Common myeloid progenitor, CD34-positive (primary cell): Measurements from ENCODE around the gene ZNF385B.

Experiments
- CTCF ChIA-PET: fragments of 350-600 bp; sonication (Branson Sonifier 250); formaldehyde crosslinking; loops from one replicate; lab custom pipeline; 2021; ENCODE audit warnings: antibody characterized with exemption; lab: Charles Lee
- POLR2A ChIA-PET: fragments of 350-600 bp; sonication (Branson Sonifier 250); formaldehyde crosslinking; loops from one replicate; lab custom pipeline; 2021; ENCODE audit warnings: antibody characterized with exemption; lab: Charles Lee
- DNase-seq, 3 donors: peaks; one replicate each; pipeline versions ENCODE4 v3.0.0 to v3.0.0-alpha.2; 2013
- H3K27ac ChIP-seq, 2 experiments: 1 replicate in 1 of 2; 2 replicates in 1 of 2; pipeline ENCODE4 v1.7.0; 2013; ENCODE audit warnings: inconsistent platforms in 2 of 2, low read length in 2 of 2, mild to moderate bottlenecking in 2 of 2, low read depth in 1 of 2, moderate library complexity in 1 of 2; ENCODE audit not compliant: severe bottlenecking in 2 of 2, insufficient read depth in 1 of 2, poor library complexity in 1 of 2
- H3K27me3 ChIP-seq, 5 experiments: replicated peaks in 2 of 5; 1 replicate in 3 of 5; 2 replicates in 2 of 5; pipeline versions ENCODE4 v1.6.1 to v1.7.0; 2013; ENCODE audit warnings: low read length in 4 of 5, mild to moderate bottlenecking in 2 of 5, moderate library complexity in 2 of 5, inconsistent platforms in 1 of 5; ENCODE audit not compliant: insufficient read depth in 5 of 5, control insufficient read depth in 4 of 5
- H3K36me3 ChIP-seq, 4 experiments: 1 replicate in 2 of 4; 2 replicates in 2 of 4; pipeline versions ENCODE4 v1.6.1 to v1.7.0; 2013; ENCODE audit warnings: low read length in 3 of 4, control low read depth in 1 of 4, mild to moderate bottlenecking in 1 of 4; ENCODE audit not compliant: control insufficient read depth in 4 of 4, insufficient read depth in 4 of 4
- H3K4me1 ChIP-seq, 4 experiments: 1 replicate in 3 of 4; 2 replicates in 1 of 4; pipeline versions ENCODE4 v1.6.1 to v1.7.1; 2013; ENCODE audit warnings: low read length in 3 of 4, mild to moderate bottlenecking in 3 of 4, control low read depth in 1 of 4, inconsistent platforms in 1 of 4, moderate library complexity in 1 of 4; ENCODE audit not compliant: control insufficient read depth in 4 of 4, insufficient read depth in 4 of 4; ENCODE audit errors: control extremely low read depth in 1 of 4
- H3K4me3 ChIP-seq, 7 experiments: 1 replicate in 4 of 7; 2 replicates in 3 of 7; pipeline versions ENCODE4 v1.5.1 to v1.7.0; 2013; ENCODE audit warnings: mild to moderate bottlenecking in 7 of 7, low read length in 6 of 7, moderate library complexity in 6 of 7, inconsistent platforms in 2 of 7, low read depth in 2 of 7, control low read depth in 1 of 7; ENCODE audit not compliant: insufficient read depth in 4 of 7, control insufficient read depth in 1 of 7; ENCODE audit errors: extremely low read depth in 1 of 7
- H3K9me3 ChIP-seq, 5 experiments: 1 replicate in 4 of 5; 2 replicates in 1 of 5; pipeline versions ENCODE4 v1.6.1 to v1.7.1; 2013; ENCODE audit warnings: low read length in 4 of 5, mild to moderate bottlenecking in 2 of 5, inconsistent platforms in 1 of 5, low read depth in 1 of 5, moderate library complexity in 1 of 5; ENCODE audit not compliant: control insufficient read depth in 4 of 5, insufficient read depth in 2 of 5; ENCODE audit errors: control extremely low read depth in 1 of 5
- WGBS: methylation state at CpG from one replicate; pipeline ENCODE4 v1.1.5; 2013; ENCODE audit not compliant: insufficient coverage; 5-methylcytosine and 5-hydroxymethylcytosine counted together

The ZNF385B gene

DNA sequence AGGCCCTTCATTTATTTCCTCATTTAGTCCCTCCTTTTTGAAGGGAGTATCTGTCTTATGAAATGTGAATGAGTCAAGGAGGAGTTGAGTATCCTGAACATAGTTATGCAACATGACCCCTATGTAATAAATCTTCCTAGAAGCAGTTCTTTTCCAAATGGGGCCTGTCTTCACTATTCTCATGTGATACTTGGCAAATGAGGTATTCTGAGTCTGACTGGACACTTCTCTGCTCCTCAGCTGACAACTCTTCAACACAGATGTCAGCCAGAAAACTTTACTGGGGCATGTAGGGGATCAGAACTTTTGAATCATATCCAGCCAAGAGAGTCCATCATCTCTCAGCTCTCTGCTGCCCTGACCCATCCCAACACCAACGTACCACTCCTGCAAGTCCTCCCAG is 291.6 kb downstream of the ZNF385B start:
- H3K27me3 ChIP-seq: no peaks in the 10 kb centered on the region
- H3K4me3 ChIP-seq: no peak overlapping the region
- H3K9me3 ChIP-seq: no peaks in the 10 kb centered on the region
- no peak for DNase-seq
- WGBS: no CpG with 5 or more reads among the region's 1 CpG
- ChIA-PET POLR2A (no interaction called here), CTCF (no interaction called here)
- H3K4me1 ChIP-seq: no peaks in the 10 kb centered on the region
- no peak overlapping the region for H3K27ac ChIP-seq
- no peaks in the 10 kb centered on the region for H3K36me3 ChIP-seq

DNA sequence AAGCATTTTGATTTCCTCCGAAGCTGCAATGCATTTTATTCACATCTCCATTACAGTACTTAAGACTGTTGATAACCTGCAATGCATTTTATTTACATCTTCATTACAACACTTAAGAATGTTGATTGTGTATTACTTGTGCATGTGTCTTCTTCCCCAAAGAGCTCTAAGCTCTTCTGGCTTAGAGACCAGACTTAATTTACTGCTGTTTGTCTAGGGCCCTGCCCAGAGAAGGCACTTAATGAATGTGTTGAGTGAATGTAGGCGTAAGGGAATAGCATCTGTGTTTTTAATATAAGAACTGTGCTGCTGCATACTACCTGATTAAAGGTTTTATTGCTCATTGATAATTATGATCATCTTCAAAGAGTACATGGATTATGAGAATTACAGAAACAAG is 295.6 kb downstream of the ZNF385B start:
- POLR2A ChIA-PET: no interaction called here
- no peak overlapping the region for H3K4me3 ChIP-seq
- no peak overlapping the region for H3K27ac ChIP-seq
- 80% methylated on average over 1 of the region's 2 CpGs for WGBS
- H3K36me3 ChIP-seq: no peaks in the 10 kb centered on the region
- no peak for DNase-seq
- H3K9me3 ChIP-seq: no peaks in the 10 kb centered on the region
- no peaks in the 10 kb centered on the region for H3K4me1 ChIP-seq
- CTCF ChIA-PET: no interaction called here
- H3K27me3 ChIP-seq: peaks cover 0 to 4% (median 2%) of the 10 kb centered on the region in 5 experiments

DNA sequence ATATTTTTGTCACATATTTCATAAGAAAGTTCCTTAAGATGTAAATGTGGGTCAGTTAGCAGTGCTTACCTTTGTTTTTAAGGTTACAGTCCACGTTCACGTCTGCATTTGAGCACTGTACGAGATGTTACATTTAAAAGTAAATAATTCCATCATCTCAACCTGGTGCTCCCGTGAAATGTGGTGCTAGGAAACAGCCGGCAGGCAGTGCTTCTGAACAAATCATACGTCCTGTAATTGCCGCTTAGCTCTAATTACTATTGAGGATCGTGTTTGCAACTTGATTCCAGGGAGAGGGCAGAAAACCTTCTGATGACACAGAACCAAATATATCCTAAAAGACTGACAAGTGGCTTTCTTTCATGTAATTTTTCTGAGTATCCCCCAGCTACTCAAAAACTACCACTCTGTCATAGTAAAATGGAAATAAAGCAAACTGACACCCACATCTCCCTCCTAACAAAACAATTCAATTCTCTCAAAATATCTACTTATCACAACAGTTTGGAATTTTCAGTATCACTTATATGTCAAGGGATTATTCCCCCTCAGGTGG is 299.0 kb downstream of the ZNF385B start:
- CTCF ChIA-PET: no interaction called here
- POLR2A ChIA-PET: no interaction called here
- Histone ChIP-seq H3K9me3 (no peaks in the 10 kb centered on the region), H3K4me3 (no peak overlapping the region), H3K27ac (no peak overlapping the region), H3K36me3 (no peaks in the 10 kb centered on the region), H3K4me1 (no peaks in the 10 kb centered on the region), H3K27me3 (peaks cover 0 to 4% (median 3%) of the 10 kb centered on the region in 5 experiments)
- WGBS: 42% methylated on average over 6 of the region's 8 CpGs
- DNase-seq: no peak

DNA sequence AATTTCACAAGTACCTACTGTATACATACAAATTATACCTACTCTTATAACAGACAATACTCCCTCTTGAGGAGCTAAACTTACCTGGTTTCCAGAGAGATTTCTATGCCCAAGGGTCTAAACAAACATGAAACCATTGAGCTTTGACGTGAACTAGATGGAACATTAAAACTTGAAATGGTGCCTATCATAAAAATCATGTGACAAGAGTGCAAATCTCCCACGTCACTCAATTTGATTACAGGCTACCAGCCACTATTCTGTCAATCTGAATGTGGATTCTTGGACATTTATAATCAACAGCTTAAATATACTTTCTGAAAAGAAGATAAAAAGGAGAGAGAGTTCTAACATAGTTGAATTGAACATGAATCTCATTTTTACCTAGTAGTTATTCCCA is 299.7 kb downstream of the ZNF385B start:
- no peak for DNase-seq
- ChIA-PET CTCF (no interaction called here), POLR2A (no interaction called here)
- no peak overlapping the region for H3K27ac ChIP-seq
- H3K36me3 ChIP-seq: no peaks in the 10 kb centered on the region
- H3K27me3 ChIP-seq: peaks cover 0 to 4% (median 3%) of the 10 kb centered on the region in 5 experiments
- H3K9me3 ChIP-seq: no peaks in the 10 kb centered on the region
- H3K4me3 ChIP-seq: no peak overlapping the region
- H3K4me1 ChIP-seq: no peaks in the 10 kb centered on the region
- 100% methylated on average over 1 of the region's 2 CpGs for WGBS

DNA sequence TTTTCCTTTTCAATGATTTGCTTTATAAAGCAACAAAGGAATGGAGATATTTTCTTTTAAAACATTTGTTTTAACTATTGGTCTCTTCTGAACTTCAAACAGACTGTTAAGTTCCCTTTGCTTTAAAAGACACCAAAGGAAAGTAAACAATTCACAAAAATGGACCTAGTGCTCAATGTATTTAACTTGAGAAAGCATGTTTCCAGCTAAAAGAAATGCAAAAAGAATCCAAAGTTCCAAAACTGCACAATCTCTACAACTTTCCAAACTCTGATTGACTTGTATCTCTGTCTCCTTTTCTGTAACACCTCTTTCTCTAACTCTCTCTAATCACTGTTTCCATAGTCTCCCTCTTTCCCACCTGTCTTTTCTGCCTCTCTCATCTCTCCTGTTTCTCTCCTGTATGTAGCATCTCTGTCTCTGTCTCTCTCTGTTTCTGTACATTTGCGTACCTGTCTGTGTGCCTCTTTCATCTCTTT is 301.1 kb downstream of the ZNF385B start:
- no peaks in the 10 kb centered on the region for H3K36me3 ChIP-seq
- H3K27me3 ChIP-seq: peaks cover 0 to 4% (median 3%) of the 10 kb centered on the region in 5 experiments
- 100% methylated on average over 1 of the region's 1 CpG for WGBS
- H3K4me1 ChIP-seq: no peaks in the 10 kb centered on the region
- H3K27ac ChIP-seq: no peak overlapping the region
- CTCF ChIA-PET: no interaction called here
- POLR2A ChIA-PET: no interaction called here
- no peak for DNase-seq
- no peaks in the 10 kb centered on the region for H3K9me3 ChIP-seq
- no peak overlapping the region for H3K4me3 ChIP-seq

DNA sequence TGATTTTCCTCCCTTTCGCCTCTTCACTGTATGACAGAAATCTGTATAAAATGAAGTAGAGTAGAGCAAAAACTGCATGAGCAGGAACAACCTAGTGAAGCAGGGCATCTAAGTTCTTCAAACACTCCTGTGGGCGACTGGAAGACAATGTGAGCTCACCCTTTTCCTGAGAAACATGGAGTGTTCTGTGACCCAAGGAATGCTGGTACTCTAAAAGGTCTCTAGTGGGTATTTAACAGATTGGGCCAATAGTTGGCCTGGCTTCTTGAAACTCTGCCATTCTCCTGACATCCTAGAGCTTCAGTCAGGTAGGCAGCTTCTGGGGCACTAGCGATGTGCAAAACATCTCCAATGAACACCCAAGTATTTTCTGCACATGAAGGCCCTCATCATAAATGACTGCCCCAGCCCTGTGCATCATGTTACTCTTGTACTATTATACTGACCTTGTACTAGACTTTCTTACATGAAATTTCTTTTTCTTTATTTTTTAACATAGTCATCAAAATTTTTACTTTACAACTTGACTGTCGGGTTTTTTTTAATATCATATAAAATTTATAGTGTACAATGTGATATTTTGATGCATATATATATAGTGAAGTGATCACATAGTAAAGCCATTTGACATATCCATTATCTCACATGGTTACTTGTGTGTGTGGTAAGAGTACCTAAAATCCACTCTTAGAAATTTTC is 302.2 kb downstream of the ZNF385B start:
- H3K4me1 ChIP-seq: no peaks in the 10 kb centered on the region
- ChIA-PET CTCF (no interaction called here), POLR2A (no interaction called here)
- H3K4me3 ChIP-seq: no peak overlapping the region
- H3K36me3 ChIP-seq: no peaks in the 10 kb centered on the region
- H3K9me3 ChIP-seq: no peaks in the 10 kb centered on the region
- WGBS: 93% methylated on average over 2 of the region's 4 CpGs
- H3K27ac ChIP-seq: no peak overlapping the region
- peaks cover 0 to 4% (median 3%) of the 10 kb centered on the region in 5 experiments for H3K27me3 ChIP-seq
- DNase-seq: no peak
